Panc1 (cell line): ENCODE measurements around the gene ZC3H18. TPM values are rescaled to one million over a fixed set of nuclear protein-coding genes. Genes with fewer than 3 reads are reported as not detected.

Experiments
- ATAC-seq: fragments of 200-7000 bp; cut with Tn5 transposase; 2 replicates; pipeline ENCODE4 v1.9.1; 2020; ENCODE audit warnings: mild to moderate bottlenecking, moderate library complexity
- BruUV-seq: library from RNA; stranded (reverse); fragments of 400-500 nt; replicated peaks from 2 replicates; lab custom pipeline; 2021; lab: Mats Ljungman, UMichigan
- CTCF ChIA-PET: fragments of 300-600 bp; sonication (Branson Sonifier 250); formaldehyde crosslinking; loops from one replicate; lab custom pipeline; 2022; ENCODE audit warnings: antibody characterized with exemption; lab: Charles Lee
- POLR2A ChIA-PET: fragments of 300-600 bp; sonication (Branson Sonifier 250); formaldehyde crosslinking; loops from one replicate; lab custom pipeline; 2022; ENCODE audit warnings: antibody characterized with exemption; lab: Charles Lee
- DNase-seq: peaks from one replicate; pipeline ENCODE4 v3.0.0-alpha.2; 2010; ENCODE audit warnings: low read depth, low spot score
- H3K27ac ChIP-seq: 2 replicates; pipeline ENCODE4 v1.5.1; 2011; ENCODE audit warnings: mild to moderate bottlenecking, low read length, inconsistent platforms
- H3K27me3 ChIP-seq: fragments of 200-500 bp; sonication (Bioruptor generic); 2 replicates; pipeline ENCODE4 v1.6.0; 2014; ENCODE audit warnings: low read length, inconsistent platforms; ENCODE audit not compliant: control insufficient read depth, insufficient read depth
- H3K36me3 ChIP-seq: fragments of 200-500 bp; sonication (Bioruptor generic); 2 replicates; pipeline ENCODE4 v1.5.1; 2014; ENCODE audit warnings: inconsistent platforms, mild to moderate bottlenecking, low read length, moderate library complexity; ENCODE audit not compliant: control insufficient read depth, insufficient read depth
- H3K4me1 ChIP-seq: 2 replicates; pipeline ENCODE4 v1.5.1; 2011; ENCODE audit warnings: inconsistent platforms, mild to moderate bottlenecking, low read length, moderate library complexity; ENCODE audit not compliant: control insufficient read depth, insufficient read depth
- H3K4me3 ChIP-seq, 2 experiments: 2 replicates each; pipeline ENCODE4 v1.5.1; 2011 to 2012; ENCODE audit warnings: low read depth in 2 of 2, low read length in 2 of 2, mild to moderate bottlenecking in 2 of 2, inconsistent platforms in 1 of 2, moderate library complexity in 1 of 2
- H3K9me3 ChIP-seq: fragments of 200-500 bp; sonication (Bioruptor generic); 2 replicates; pipeline ENCODE4 v1.5.1; 2014; ENCODE audit warnings: low read depth, mild to moderate bottlenecking, inconsistent platforms, low read length, moderate library complexity; ENCODE audit not compliant: control insufficient read depth, insufficient read depth
- CTCF ChIP-seq: fragments of 450-650 bp; IDR thresholded peaks from 2 replicates; pipeline ENCODE4 v1.5.1; 2017; ENCODE audit warnings: mild to moderate bottlenecking
- POLR2AphosphoS5 ChIP-seq: IDR thresholded peaks from 2 replicates; pipeline ENCODE4 v1.6.1; 2012; ENCODE audit warnings: mild to moderate bottlenecking, low read depth, low read length, moderate library complexity
- REST ChIP-seq, 2 experiments: IDR thresholded peaks; 2 replicates each; pipeline ENCODE4 v1.6.1; 2011 to 2012; ENCODE audit warnings: low read depth in 2 of 2, control low read depth in 1 of 2, low read length in 1 of 2, mild to moderate bottlenecking in 1 of 2, moderate library complexity in 1 of 2; ENCODE audit not compliant: insufficient read depth in 1 of 2
- SIN3A ChIP-seq: IDR thresholded peaks from 2 replicates; pipeline ENCODE4 v1.6.1; 2012; ENCODE audit warnings: low read depth, mild to moderate bottlenecking, low read length, moderate library complexity, borderline replicate concordance; ENCODE audit not compliant: insufficient read depth
- TCF7L2 ChIP-seq: IDR thresholded peaks from 2 replicates; pipeline ENCODE4 v1.6.1; 2011; ENCODE audit warnings: mild to moderate bottlenecking, low read depth, low read length, inconsistent platforms
- in situ Hi-C: cut with HindIII; loops from 2 replicates; pipeline ENCODE4 v1.10.0; 2016; ENCODE audit warnings: low sequenced_read_pairs, low pct_unique_long_range_greater_than_20kb
- intact Hi-C: fragments of 100-400 bp; cut with micrococcal nuclease; formaldehyde crosslinking; loops from one replicate; pipeline ENCODE4 v1.10.0; 2022; ENCODE audit not compliant: unreplicated experiment
- total RNA-seq: library from RNA; stranded (reverse); gene quantifications from one replicate; pipeline ENCODE4 v1.2.1, GENCODE V29; 2021; ENCODE audit not compliant: unreplicated experiment

The ZC3H18 gene
- total RNA-seq, 1 experiment from 2014 or later, result 45.9 TPM

- H3K27me3 ChIP-seq, result no peaks in the 10 kb centered on the region
- DNase-seq (no peak), ATAC-seq (no peak)
- in situ Hi-C loops, result no loop called here
- intact Hi-C loops, result no loop called here
- no TSS peak for BruUV-seq
- no peaks in the 10 kb centered on the region for H3K36me3 ChIP-seq
- H3K27ac ChIP-seq, result no peak overlapping the region
- H3K4me1 ChIP-seq, result no peaks in the 10 kb centered on the region
- H3K9me3 ChIP-seq, result no peaks in the 10 kb centered on the region
- POLR2A ChIA-PET, result no interaction called here
- TF ChIP-seq TCF7L2 (no peak), SIN3A (no peak), POLR2AphosphoS5 (no peak), REST (IDR thresholded peaks at IDR 0.05; ENCODE audit: insufficient read depth in 1 of 2, low read depth in 2 of 2, low read length in 1 of 2) (no peak), CTCF (no peak)
- CTCF ChIA-PET, result no interaction called here
- H3K4me3 ChIP-seq, result no peak overlapping the region
Measured at GRCh38 chr16:88524274-88524972, 45.8 kb upstream of the ZC3H18 start.

GRCh38 chr16:88524973-88525662 lies 45.1 kb upstream of the ZC3H18 start:
- Histone ChIP-seq H3K4me1 (no peaks in the 10 kb centered on the region), H3K27me3 (no peaks in the 10 kb centered on the region), H3K36me3 (no peaks in the 10 kb centered on the region), H3K9me3 (no peaks in the 10 kb centered on the region), H3K4me3 (no peak overlapping the region), H3K27ac (no peak overlapping the region)
- ChIA-PET CTCF (no interaction called here), POLR2A (no interaction called here)
- intact Hi-C loops (loop anchor here (5.0 kb wide), 1 partner anchor 83 kb away; no protein-coding TSS in a partner anchor), in situ Hi-C loops (no loop called here)
- TF ChIP-seq TCF7L2, result no peak
- no peak for TF ChIP-seq REST (IDR thresholded peaks at IDR 0.05; ENCODE audit: insufficient read depth in 1 of 2, low read depth in 2 of 2, low read length in 1 of 2)
- no peak for TF ChIP-seq SIN3A
- TF ChIP-seq CTCF, result no peak
- no peak for TF ChIP-seq POLR2AphosphoS5
- ATAC-seq, result no peak
- no peak for DNase-seq
- no TSS peak for BruUV-seq
